ENCODE measurements around the gene TMEM150B. TPM values are rescaled to one million over a fixed set of nuclear protein-coding genes. Genes with fewer than 3 reads are reported as not detected.
"Not testable (repeated sequence)": the region's sequence is repeated elsewhere in the genome, so short reads cannot be mapped to it uniquely, and the experiment has no call there.

The TMEM150B gene
- total RNA-seq, 1 donor from 2014 or later, result 1.1 TPM

DNA sequence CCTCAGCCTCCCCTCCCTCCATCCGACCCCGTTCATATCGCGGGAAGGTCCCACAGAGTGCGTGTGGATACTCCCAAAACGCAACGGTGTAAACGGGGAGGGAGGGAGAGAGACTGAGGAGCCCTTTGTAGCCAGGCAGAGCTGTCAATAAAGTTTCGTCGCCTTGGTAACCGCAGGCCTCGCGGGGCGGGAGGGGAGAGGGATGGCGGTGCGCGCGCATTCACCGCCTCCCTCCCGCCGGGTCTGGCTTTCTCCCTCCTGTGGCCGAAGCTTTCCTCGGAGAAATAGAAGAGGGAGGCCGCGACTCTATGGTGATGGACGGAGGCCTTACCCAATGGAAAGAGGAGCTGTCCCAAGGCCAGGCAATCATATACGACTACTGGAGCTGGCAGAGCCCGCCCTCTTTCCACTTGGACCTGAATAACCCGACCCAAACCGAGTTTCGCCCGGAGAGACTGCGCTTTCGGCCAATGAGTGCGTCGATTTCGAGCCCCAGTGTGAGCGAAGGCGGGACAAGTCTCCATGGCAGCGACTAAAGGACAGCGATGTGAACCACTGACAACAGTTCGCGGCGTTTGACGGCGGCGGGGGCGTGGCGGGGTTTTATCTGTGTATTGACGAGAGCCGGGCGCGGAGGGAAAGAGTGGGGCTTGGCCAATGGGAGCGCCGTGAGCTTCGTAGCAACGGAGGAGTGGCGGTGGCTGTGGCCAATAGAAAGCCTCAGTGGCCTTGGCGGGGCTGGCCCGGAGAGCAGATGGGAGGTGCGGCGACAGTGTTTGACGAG is 14.2 kb upstream of the TMEM150B start, which contains the start of gene KMT5C:
Gene KMT5C, plus strand, starts transcription at position 772 of the 784 bp plus-strand sequence. CDS start 2,061 bp downstream, outside the sequence.
- DNase-seq, result peak; percentile 100

DNA sequence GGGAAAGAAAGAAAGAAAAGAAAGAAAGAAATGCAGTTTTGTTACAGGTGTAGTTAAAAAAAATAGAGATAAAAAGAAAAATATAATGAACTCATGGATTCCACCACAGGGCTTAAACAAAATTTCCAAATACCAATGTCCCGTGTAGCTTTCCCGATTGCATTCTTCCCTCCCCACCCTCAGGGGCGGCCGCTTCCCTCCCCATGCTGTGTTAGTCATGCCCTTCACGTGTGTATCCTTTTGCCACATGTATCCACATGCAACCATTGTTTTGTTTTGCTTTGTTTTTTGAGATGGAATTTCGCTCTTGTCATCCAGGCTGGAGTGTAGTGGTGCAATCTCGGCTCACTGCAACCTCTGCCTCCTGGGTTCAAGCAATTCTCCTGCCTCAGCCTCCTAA is 11.0 kb upstream of the TMEM150B start:
- DNase-seq, result no peak

DNA sequence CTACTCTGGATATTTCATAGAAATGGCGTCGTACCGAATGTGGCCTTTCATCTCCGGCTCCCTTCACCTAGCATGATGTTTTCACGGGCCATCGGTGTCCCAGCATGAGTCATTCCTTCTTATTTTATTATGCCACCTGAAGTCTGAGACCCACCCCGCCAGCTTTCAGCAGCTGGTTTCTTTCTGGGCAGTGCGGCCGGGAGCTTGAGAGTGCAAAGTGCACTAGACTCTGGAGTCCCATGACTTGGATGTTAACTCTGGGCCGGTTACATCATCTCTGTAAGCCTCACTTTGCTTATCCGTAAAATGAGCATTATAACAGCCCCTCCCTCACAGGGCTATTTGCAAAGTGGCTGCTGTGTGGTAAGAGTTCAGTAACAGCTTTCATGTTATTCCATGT is 8.7 kb upstream of the TMEM150B start:
- no peak for DNase-seq

DNA sequence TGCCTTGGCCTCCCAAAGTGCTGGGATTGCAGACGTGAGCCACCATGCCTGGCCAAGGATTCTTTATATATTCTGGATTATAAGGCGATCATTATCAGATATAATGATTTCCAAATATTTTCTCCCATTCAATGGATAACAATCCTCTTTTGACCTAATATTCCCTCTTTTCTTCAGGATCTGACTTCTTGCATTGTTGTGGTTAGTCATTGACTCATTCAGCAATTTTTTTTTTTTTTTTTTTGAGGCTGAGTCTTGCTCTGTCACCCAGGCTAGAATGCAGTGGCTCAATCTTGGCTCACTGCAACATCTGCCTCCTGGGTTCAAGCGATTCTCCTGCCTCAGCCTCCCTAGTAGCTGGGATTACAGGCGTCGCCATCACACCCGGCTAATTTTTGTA is 4.7 kb upstream of the TMEM150B start:
- DNase-seq, result not testable (repeated sequence)

DNA sequence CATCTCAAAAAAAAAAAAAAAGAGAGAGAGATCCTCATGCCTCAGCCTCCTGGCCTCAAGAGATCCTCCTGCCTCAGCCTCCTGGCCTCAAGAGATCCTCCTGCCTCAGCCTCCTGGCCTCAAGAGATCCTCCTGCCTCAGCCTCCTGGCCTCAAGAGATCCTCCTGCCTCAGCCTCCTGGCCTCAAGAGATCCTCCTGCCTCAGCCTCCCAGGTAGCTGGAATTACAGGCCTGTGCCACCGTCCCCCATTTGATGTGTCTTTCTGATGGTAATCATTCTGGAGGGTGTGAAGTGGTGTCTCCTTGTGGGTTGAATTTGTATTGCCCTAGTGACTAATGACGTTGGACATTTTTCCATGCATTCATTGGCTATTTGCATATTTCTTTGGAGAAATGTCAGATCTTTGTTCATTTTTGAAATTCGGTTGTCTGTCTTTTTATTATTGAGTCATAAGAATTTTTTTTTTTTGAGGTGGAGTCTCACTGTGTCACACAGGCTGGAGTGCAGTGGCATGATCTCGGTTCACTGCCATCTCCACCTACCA is 3.7 kb upstream of the TMEM150B start:
- not testable (repeated sequence) for DNase-seq

DNA sequence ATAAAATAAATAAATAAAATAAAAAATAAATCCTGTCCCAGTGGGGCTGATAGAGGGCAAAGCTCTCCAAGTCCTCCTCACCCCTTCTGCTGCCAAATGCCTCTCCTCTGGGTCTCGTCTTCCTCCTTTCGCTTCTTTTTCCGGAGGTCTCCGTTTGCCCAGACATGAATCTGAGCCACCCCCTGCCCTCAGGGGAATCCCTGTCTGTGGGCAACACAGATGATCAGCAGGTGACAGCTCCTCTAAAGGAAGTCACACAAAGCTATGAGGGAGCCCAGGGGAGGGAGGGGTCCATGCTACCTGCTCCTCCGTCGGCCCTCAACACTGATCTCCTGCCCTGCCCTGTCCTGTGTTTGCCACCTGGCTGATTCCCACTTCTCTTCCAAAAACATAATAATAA is 479 bp downstream of the TMEM150B start:
- no peak for DNase-seq

DNA sequence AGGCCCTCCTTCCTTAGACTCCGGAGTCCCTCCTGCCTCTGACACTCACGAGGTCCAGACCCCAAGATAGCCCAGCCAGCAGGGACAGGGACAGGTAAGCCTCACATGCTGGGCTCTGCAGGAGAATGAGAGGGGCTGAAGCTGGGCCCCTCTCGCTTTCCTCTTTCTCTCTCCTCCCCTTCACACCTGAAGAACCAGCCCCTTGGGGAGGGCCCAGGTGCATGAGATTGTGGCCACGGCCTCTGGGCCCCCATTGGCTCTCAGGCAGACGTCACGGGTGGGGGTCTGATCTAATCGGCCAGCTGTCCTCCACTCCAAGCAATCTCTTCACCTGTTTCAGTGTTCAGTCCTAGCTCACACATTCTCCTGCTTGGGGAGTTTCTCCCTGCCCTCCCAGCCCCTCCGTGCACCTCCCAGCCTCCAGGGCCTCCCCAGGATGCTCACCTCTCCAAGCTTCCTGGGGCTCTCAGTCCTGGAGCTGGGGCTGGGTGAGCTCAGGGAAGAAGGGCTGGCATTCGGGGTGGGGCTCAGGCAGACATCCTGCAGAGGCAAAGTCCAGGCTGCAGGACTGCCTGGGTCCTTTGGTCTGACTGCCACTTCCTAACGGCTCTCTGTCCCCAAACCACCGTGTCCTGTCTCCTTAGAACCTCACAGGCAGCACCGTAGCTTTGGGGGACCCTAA is 2.8 kb downstream of the TMEM150B start:
- DNase-seq, result no peak

DNA sequence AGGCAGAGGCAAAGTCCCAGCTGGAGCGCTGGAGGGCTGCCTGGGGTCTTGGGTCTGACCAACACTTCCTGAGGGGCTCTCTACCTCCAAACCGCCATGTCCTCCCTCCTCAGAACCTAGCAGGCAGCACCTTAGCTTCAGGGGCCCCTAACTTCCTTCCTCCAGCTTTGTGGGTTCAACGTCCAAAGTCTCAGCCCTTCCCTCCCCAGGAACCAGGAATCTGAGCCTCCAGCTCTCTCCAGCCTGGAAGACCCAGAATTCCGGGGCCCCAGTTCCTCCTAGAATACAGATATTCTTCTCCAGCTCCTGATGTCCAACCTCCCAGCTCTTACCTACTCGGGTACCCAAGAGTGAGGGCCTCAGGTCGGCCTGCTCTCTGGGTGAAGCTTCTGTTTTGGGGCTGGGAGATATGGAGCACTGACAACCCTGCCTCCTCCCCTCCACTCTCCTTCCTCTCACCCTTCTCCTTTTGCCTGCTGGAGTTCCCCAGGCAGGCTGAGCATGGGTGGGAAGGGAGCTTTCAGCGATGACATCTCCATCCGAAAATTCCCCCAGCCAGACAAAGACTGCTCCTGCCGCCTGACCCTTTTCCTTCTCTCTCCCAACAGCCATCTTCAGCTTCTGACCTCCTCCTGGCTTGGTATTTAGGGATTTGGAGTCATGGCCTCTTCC is 3.5 kb downstream of the TMEM150B start:
- no peak for DNase-seq

DNA sequence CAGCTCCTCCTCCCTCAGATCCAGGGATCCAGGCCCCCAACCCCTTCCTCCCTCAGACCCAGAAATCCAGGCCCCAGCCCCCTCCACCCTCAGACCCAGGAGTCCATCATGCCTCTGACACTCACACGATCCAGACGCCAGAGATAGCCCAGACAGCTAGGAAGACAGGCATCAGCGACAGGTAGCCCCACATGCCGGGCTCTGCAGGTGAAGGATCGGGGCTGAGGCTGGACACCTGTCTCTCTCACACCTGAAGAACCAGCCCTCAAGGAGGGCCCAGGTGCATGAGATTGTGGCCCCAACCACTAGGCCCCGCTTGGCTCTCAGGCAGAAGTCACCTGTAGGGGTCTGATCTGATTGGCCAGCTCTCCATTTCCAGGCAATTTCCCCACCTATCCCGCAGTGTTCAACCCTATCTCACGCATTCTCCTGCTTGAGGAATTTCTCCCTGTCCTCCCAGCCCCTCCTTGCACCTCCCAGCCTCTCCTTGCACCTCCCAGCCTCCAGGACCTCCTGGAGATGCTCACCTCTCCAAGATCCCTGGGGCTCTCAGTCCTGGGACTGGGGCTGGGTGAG is 4.2 kb downstream of the TMEM150B start:
- DNase-seq, result no peak

DNA sequence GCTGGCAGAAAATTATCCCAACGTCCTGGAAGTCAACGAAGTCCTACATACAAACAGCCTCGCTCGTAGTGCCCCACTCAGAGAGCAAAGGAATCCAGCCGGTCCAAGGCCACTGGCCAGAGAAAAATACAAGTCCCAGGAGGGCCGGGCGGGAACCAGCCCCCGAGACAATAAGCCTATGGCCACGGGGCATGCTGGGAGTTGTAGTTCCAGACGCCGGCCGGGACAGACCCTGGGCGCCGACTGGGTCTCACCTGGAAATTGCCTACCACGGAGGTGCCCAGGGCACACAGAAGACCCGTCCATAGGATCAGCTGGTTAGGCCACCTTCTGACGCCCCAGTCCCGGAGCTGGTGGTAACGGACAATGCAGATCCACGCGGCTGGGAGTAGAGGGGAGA is 5.4 kb downstream of the TMEM150B start:
- no peak for DNase-seq

DNA sequence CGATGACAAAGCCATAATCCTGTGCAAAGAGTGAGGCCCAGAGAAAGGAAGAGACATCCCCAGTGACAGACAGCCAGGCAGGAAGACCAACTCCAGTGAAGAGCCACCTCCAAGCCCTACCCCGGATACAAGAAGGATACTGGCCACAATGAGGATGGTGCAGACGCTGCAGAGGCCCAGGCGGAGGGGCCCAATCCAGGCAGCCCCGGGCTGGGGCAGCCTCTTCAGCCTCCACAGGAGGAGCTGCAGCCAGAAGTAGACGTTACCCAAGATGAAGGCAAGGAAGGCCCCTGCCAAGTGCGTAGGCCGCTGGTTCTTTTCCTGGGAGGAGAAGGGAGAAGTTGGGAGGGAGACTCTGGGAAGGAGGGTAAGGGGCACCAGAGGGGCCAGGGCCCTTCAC is 8.5 kb downstream of the TMEM150B start:
- DNase-seq, result no peak

DNA sequence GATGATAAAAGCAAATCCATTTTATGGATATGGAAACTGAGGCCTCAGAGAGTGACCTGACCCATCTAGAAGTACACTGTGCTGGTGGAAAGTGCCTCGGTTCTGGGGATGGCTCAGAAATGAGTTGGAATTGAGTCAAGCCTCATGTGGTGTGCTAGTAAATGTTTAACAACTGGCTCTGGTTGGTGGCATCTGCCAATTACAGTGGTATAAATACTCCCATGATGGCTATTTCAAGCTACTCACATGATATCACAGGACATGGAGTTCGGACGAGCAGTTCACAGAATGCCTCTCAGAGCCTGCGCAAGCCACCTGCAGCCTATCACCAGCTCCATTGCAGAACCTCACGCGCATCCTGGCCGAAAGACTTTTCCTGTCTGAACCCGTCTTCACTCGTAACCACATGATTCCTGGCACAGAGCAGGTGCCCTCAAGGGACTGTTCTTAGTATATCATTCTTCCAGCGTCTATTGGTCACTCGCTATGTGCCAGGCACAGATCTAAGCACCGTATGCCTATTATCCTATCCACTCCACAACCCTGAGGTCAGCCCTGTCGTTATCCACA is 9.1 kb downstream of the TMEM150B start:
- DNase-seq, result no peak

DNA sequence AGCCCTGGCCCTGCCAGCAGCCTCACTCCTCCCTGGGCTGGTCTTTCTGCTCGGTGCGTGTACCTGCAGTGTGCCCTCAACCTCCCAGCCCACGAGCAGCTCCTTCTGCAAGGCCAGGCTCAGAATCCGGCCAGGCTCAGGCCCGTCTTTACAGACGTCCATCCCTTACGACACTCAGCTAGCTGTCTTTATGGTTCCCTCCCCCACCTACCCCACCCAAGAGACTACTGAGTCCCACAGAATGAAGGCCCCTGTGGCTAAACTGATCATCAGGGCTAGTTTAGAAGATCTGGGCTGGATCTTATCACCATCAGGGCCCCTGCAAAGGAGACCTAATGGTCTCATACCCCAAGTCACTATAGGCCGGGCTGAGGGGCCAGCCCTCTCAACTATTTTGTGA is 10.7 kb downstream of the TMEM150B start:
- no peak for DNase-seq

DNA sequence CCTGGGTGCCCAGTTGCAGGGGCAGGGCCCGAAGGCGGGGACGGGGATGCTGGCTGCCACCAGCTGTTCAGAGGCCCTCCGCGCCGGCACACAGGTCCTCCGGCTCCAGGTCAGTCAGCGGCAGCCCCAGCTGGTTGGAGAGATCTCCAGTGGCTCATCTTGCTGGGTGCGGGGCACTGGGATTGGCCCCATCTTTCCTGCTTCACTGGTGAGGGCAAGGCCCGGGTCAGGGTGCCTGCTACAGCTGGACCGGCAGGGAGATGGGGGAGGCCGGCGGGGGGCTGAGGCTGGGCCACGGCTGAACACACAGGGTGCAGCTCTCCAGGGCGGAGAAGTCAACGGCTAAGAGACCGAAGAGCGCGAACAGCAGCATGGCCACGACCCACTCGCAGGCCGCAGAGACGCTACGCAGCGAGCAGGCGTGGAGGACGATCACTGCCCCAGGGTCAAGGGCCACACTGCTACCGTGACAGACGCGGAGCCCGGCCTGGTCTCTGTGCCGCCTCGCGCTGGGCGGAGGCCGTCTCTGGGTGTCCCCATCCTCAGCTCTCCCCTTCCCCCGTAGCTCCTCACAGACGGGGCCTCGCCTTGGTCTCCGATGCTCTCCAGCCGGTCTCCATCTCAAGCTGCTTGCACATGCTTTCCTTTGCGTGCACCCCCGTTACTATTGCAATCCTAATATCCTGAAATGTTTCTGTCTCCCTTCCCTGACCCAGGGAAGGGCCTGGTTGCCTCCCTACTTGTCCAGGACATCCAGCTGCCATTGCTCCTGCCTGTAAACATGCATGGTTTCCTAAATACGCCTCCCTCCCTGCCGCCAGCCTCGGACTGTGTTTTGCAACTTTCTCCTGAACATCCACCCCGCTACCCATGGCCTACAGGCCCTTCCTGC is 12.3 kb downstream of the TMEM150B start:
- DNase-seq, result no peak

DNA sequence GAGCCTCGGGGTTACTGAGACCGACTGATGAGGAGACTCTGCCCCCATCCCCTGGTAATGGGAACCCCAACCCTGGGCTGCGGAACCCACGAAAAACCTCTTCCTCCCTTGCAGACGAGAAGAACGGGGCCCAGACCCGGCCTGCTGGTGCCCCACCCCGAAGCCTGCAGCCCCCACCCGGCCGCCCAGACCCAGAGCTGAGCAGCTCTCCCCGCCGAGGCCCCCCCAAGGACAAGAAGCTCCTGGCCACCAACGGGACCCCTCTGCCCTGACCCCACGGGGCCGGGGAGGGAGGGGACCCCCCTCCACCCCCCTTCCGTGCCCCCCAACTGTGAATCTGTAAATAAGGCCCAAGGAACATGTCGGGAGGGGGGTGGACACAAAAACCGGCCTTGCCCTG is 13.3 kb downstream of the TMEM150B start:
- no peak for DNase-seq

DNA sequence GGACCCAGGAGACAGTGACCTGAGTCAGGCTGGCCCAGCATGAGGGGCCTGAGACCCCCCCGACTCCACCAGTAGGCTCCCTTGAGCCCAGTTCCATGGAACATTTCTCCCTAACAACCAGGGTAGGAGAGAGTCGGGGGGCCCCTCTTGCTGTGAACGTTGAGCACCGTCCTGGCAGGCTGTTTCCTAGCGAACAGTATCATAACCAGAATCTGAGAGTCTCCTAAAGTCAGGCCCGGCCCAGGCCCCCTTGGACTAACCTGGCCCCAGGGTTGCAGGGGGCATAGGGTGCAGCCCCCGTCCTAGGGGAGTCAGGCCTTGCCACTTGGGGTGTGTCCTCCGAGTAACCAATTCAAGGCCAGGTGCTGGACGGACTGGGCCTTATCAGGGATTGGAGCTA is 13.7 kb downstream of the TMEM150B start:
- no peak for DNase-seq

DNA sequence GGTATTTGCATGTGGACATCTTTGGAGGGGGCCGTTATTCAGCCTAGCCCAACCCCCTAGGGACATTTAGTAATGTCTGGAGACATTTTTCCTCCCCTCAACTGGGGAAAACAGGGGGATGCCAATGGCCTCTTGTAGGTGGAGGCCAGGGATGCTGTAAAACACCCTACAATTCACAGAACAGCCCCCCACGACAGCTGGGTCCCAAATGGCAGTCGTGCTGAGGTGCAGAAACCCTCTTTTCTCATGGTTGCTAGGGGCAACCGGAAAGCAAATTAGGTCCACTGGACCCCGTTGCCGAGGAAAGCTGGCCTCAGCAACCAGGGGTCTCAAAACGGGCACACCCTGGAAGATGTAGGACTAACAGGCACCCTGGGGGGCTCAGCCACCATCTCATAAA is 14.6 kb downstream of the TMEM150B start:
- no peak for DNase-seq

DNA sequence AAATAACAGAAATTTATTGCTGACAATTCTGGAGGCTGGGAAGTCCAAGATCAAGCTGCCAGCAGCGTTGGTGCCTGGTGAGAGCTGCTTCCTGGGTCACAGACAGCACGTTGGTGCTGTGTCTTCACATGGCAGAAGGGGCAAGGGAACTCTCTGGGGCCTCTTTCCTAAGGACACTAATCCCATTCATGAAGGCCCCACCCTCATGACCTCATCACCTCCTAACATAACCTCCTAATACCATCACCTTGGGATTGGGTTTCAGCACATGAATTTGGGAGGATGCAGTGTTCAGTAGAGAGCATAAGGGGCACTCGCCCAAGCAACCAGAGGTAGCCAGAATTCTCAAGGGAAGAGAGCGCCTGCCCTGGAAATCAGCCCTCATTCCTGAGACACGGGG is 15.7 kb downstream of the TMEM150B start:
- DNase-seq, result no peak

DNA sequence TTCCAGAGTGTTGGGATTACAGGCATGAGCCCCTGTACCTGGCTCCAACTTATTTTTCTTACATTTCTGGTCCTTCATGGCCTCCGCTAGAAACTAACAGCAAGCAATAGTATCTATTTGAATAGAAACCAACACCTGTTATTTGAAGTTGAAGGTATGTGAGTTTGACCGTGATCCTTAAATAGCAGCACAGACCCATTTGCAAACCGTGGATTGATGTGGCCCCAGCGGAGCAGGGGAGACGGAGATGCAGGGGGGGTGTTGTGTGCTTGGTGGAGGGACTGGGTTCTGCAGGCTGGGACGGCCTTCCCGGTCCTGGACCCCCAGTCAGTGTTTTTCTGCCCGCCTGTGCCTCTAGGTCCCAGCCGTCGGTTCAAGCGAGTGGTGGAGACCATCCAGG is 16.9 kb downstream of the TMEM150B start:
- DNase-seq, result no peak

DNA sequence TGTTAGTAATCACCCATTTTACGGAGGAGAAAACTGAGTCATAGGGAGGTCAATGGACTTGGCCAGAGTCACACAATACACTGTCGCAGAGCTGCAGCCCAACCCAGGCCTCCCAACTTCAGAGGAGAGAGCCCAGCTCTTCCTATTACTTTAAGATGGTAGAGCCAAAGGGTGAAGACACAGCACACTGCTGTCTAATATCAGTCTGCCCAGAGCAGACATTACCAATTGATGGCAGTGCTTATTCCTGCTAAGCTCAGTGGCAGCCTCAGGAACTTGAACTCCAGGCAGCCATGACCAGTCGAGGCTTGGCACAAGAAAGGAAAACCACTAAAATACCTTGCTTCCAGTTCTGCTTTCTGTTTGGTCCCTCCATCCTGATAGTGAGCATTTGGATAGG is 18.4 kb downstream of the TMEM150B start:
- DNase-seq, result no peak

DNA sequence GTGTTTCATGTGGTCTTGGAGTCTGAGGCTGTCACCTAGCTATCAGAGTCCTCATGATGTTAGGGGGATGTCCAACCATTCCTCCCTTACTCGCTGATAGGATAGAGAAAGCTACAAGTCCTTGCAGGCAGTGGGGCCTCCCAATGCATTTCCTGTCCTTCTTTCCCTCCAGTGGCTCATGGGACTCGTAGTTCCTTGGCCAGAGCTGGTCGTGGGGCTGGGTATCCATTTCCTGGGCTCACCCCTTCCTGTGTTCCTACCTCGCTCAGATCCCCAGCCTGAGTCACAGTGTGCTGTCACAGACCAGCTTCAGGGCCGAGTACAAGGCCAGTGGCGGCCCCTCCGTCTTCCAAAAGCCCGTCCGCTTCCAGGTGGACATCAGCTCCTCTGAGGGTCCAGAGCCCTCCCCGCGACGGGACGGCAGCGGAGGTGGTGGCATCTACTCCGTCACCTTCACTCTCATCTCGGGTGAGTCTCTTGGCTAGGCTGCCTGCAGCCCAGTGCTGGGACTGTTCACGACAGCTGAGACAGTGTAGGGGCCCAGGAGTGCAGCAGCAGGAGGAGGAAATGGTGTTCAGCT is 19.1 kb downstream of the TMEM150B start:
- no peak for DNase-seq
